NCI-H2196 (cell line): ENCODE data around the gene GRM4.
"Not testable (repeated sequence)": the region's sequence is repeated elsewhere in the genome, so short reads cannot be mapped to it uniquely, and the experiment has no call there.

Experiments used
- DNase-seq: peaks from one replicate; lab custom pipeline; 2025; ENCODE audit not compliant: unreplicated experiment; lab: John Stamatoyannopoulos, UW

GRM4 gene

DNA sequence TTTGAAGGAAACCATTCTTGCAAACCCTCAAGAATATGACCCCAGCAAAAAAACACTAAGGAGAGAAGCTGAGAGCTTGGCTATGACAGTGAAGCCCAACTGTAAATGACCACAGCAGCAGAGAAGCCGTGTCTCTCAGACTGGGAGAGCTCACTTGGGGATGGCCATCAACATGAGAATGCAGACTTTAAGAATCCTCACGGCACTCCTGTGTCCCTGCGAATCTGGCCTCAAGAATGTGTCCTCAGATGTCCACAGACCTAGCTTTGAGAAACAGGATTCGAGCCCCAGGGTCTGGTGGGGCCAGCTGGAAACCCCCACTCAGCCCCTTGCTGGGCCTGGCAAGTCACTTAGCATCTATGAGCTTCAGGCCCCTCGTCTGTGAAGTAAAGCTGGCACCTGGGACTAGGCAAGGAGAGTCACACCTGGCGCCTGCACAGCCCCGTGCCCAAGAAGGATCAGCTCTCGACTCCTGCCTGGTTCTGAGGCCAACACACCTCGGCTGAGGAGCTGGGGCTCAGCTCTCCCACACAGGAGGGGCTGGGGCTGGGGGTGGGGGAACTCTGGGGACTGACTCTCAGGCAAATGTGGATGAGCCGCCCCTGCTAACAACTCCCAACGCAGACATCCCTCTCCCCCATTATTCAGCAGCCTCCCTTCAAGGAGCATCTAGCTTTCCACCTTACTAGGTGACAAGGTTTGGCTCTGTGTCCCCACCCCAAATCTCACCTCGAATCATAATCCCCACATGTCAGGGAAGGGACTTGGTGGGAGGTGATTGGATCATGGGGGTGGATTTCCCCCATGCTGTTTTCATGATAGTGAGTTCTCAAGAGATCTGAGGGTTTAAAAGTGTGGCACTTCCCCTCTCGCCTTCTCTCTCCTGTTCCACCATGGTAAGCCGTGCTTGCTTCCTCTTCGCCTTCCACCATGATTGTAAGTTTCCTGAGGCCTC is 97.7 kb downstream of the GRM4 start:
- DNase-seq, result no peak

DNA sequence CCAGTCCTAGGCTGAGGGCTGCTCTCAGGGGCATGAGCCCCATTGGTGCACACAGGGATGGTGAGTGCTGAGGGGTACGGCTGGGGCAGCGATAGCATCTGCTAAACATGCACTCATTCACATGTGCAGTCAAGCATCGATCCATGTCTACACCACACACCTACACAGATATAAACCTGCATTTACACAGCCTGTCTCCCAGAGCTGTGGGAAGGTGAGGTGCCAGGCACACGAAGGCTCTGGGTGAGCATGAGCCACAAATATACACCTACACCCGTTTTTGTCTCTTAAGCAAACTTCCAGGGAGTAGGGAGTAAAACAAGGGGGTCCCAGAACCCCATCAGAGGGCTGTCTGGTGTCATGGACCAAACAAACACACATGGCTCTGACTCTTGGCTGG is 99.3 kb downstream of the GRM4 start:
- no peak for DNase-seq

DNA sequence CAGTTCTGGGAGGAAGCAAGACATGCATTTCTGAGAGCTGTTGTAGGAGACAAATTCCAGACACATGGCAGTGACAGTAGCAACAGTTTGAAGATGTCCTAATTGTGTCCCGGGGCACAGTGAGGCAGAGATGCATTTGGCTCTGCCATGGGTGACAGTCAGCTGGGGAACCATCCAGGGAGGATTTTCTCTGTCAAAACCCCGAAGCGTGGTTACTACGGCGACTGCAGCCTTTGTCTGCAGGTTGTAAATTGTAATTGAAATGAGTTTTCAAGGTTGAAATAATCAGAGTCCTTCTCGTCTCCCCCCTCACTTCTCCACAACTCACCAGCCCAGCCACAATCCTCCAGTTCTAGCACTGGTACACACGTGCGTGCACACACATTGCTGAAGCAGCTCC is 100.1 kb downstream of the GRM4 start:
- DNase-seq, result no peak

DNA sequence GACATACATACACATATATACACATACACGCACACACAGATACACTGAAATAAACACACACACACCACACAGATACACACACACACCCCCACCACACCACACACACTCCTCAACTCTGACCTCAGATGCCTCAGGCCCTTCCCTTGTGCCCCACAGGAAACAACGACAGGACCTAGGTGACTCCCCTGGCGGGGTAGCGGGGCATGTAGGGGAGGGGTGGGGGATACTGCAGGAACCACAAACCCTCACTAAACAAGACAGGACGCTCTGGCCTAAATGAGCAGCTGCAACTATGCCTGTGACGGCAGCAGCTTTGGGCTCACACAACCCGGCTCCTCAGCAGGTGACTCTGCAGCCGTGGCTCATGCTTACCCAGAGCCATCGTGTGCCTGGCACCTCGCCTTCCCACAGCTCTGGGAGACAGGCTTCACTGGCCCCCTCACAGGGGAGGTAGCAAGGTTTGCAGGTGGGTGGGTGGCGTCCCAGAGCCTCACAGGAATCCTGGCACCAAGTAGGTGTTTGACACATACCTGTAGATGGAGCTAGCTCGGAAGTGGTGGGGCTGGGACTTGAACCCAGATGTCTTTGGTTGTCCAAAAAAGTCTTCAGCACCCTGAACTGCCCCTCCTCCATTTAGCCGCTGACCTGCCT is 100.8 kb downstream of the GRM4 start:
- DNase-seq, result no peak

DNA sequence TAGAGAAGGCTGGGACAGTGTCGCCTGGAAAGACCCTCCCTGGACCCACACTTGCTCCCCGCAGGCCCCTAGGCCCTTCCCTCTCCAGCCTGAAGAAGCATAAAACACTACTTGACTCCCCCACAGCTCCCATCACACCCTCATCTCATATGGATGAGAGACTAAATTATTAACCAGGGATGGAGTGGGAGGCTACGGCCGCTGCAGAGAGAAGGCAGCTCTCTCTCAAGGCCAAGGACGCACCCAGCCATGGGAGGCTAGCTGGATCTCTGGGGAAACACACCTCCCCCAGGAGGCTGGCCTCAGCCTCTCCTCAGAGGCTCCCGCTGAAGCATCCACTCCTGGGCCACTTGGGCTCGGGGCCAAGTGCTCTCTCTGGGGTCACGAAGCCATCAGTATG is 102.5 kb downstream of the GRM4 start:
- no peak for DNase-seq

DNA sequence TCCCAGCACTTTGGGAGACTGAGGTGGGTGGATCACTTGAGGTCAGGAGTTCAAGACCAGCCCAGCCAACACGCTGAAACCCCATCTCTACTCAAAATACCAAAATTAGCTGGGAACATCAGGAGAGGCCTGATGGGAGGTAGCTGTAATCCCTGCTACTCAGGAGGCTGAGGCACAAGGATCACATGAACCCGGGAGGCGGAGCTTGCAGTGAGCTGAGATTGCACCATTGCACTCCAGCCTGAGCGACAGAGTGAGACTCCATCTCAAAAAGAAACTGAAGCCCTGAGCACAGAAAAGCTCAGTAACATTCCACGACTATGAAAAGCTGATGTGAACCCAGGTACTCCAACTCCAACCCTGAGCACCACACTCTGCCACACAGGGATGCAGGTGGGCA is 103.9 kb downstream of the GRM4 start:
- not testable (repeated sequence) for DNase-seq

DNA sequence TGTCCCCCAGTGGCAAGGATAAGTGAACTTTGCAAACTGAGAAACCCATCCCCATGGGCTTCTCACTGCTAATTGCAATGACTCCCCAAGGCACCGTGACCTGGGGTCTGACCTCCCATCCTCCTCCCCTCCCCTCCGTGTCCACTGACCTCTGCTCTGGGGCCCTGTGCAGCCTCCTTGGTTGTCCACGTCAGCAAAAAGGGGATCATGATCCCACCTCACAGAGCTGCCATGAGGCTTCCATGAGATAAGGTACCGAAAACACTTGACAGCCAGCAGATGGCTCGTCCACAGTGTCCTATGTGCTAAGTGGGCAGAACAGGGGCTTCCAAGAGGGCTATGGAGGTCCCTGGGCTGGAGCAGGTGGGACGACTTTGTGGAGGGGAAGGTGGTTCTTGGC is 104.5 kb downstream of the GRM4 start:
- no peak for DNase-seq

DNA sequence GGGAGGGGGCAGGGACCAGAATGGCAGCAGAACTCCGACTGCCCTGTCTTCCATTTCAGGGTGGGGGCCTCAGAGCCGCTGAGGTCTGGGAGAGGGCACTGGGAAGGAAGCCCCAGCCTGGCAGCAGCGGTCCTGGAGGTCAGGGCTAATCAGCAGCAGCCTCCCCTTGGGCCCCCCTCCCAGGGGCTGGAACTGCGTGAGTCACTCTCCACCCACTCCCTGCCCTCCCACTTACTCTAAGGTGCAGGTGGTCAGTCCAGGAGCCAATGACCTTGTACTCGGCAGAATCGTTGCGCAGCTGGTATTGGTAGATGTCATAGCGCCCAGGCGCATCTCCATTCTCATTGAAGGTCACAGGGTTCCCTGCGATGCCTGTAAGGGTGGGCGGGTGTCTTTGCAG is 105.9 kb downstream of the GRM4 start:
- no peak for DNase-seq

DNA sequence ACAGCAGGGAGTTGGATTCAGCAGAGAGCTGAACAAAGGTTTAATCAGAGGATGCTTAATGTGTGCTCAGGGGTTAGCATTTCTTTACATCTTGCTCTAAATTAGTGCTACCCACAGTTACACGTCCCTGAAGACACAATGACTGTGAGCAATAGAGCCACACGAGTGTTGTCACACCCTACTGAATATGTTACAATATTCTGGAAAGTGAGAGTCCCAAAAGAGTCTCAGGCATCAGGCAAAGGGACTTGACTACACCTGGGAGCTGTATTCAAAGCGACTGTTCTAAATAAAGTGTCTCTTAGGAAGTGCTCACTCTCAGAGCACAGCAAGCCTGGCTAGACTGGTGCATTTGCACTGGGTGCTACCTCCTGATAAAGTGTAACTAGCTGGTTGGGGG is 108.7 kb downstream of the GRM4 start:
- DNase-seq, result no peak

DNA sequence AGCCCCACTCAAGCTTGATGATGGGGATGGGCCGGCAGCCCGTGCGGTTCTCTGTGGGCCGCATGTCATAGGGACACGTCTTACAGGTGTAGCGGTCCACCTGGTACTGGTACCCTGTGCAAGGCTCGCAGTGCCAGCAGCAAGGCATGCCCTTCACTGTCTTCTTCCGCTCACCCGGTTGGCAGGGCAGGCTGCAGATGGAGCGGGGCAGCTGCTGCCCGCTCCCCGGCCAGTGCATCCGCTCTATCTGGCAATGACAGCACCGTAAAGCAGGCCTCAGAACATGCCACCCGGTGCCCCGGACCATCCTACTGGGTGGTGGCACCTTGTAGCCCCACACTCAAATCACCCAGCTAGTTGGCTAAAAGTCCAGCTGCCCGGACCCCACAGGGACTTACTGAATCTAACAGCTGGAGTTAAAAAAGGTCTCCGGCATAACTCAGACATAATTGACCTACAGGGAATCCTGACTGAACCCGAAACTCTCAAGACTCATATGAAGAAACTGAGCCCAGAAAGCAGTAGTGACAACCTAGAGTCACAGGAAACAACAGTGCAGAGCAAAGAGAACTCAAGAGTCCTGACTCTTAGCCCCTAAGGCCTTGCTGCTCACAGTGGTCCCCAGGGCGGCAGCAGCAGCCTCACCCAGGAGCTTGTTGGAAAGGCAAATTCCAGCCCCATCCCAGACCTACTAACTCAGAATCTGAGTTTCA is 109.4 kb downstream of the GRM4 start:
- no peak for DNase-seq

DNA sequence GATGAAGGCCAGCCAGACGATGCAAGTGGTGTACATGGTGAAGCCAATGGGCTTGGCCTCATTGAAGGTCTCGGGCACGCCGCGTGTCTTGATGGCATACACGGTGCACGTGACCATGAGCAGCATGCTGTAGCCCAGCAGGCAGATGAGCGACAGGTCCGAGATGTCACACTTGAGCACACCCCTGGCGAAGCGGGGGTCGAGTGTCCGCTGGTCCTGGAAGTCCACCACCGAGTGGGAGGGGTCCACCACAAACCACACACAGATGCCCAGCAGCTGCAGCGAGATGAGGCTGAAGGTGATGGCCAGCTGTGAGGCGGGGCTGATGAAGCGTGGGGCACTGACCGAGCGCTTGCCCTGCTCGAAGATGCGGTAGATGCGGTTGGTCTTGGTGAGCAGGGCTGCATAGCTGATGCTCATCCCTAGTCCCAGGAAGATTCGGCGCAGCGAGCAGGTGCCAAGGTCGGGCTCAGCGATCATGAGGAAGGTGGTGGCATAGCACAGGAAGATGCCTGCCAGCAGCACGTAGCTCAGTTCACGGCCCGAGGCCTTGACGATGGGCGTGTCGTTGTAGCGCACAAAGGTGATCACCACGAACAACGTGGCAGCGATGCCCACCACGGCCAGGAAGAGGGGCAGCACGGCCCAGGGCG is 110.1 kb downstream of the GRM4 start:
- no peak for DNase-seq

DNA sequence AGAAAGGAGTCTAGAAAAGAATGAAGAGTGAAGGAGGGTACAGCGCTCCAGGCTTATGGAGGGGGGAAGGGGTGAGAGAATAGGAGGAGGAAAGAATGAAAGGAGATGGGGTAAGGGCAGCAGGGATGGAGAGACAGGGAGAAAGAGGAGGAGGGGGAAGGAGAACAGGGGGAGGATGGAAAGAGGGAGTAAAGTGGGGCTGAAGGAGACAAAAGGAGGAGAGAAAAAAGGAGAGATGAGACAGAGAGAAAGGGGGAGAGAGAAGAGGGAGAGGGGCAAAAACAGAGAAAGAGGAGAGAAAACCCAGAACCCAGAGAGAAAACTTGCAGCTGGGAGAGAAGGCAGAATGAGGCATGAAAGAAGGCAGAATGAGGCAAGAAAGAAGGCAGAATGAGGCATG is 110.7 kb downstream of the GRM4 start:
- no peak for DNase-seq

DNA sequence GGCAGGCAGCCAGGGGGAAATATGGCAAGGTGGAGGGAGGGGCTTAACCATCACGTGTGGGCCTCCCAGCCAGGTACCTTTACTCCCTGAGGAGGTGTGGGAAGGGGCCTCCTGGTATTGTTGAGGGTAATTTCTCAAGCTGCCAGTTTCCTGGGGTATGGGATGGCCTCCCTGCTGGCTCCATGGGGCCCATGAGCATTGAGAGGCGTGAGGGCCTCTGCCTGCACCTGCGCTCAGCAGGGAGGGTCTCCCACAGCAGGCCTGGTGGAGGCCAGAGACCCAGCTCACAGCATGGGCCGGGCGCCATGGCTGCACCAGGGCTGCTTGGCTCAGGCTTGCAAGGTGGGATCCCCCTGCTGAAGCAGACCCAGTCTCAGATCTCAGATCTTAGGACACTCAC is 113.0 kb downstream of the GRM4 start:
- no peak for DNase-seq

DNA sequence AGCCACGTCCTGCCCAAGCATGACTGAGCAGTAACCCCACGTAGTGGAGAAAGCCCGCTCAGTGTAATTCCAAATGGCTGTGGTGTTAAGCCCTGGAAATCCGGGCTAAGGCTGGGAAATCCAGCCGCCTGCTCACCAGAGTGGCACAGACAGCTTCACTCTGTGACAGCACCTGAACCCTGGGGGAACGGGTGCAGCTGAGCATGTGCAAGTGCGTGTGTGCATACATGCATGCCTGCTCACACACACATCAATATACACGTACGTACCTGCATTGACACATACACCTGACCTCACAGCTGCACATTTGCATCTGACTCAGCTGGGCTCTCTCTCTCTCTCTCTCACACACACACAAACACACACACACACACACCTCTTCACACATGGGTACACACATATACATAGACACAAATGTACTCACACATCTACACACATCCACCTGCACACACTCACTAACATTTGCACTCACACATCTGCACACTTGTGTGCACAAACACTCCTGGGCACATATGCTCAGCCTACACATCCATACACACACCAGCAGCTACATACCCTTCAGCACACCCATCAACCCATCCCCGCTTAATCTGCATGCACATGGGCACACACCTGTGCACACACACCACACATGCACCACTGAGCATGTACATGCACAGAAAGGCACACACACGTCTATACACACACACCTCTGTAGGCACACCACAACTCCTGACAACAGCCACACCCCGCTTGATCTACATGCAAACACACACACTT is 114.1 kb downstream of the GRM4 start:
- no peak for DNase-seq

DNA sequence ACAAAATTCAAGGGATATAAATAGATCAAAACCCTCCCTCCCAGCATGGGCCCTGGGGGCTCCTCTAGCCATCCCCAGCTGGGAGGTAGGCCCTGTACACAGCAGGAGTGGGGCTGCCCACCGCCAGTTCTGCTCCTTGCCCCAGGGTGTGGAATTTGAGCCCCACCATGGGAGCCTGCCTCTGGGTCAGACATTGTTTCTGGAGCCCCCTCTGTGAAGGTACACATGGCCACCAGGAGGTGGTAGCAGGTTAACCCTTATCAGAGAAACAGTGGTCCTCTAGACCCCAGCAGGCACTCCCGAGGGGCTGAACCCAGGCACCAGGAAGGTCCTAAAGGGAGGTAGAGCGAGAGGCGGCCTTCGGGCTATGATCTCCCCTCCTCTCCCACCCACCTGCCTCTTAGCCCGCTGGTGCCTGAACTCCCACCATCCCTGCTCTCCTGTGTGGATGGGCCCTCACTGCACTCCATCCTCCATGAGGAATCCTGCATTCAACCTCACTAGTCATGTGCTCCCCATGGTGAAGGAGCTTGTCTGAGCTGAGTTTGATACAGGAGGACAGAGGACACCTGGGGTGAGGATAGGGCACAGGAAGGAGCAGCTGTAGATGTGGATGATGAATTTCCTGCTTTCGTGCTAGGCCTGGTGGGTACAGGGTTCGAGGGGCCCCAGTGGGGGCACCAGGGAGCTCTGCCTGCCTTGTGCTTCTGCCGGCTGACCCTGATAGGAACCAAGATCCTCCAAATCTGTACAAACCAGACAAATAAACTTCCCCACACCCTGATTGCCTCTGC is 114.9 kb downstream of the GRM4 start:
- no peak for DNase-seq

DNA sequence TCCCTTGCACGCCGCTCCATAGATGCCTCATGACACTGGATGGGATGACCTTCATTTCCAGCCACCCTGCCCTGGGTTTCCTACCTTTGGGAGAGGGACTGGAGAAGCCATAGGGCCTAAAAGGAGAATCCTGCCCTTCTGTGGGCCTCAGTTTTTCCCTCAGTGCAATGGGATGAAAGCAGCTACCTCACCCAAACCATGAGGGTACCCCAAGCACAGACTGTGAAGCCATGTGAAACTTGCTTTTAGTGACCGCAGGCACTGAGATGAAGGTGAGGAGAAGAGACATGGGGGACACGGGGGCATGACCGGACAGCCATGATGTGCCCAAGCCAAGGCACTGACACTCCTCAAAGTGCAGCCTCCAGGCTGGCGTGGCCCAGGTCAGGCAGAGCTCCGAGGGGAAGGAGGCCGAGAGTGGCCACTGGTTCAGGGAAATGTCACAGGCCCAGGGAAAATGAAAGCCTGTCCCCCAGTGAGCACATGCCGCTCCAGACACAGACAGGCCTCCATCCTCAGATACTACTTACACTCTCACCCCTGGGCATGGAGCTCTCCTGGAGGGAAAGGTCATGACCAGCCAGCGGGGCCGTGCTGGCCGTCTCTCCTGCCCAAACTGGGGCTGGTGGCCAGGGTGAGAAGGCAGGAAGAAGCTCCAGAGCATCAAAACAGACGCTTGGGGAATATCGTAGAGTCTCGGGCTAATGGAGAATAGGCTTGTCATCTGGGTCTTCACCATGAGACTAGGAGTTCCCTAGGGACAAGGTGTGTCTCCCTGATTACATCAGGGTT is 116.2 kb downstream of the GRM4 start:
- DNase-seq, result no peak

DNA sequence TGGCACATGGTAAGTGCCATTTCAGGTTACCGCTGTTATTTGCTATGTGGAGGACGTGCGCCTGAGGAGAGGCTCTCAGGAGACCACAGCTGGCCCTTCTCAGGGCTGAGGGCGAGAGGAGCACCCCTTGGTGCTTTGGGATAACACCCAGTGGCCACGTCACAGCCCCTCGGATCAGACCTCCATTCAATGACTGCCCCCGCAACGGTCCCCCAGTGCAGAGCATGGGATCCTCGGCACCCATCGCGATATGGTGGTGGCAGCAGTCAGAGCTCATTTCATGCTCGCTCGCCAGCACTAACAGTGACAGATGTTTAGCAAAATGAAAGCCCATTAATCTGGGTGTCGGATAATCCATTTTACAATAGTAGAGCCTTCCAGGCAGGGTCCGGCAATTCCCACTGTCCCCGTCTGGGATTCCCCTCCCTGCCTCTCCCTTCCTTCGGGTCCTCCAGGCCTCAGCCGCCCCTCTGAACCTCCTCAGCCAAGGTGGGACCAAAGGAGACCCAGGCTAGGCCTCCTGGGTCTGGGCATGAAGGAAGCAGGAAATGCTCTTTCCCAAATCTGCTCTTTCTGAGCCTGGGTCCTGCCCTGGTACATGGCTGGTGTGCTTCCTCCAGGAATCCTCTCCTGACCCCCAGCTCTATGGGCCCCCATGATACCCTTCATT is 117.1 kb downstream of the GRM4 start:
- DNase-seq, result no peak

DNA sequence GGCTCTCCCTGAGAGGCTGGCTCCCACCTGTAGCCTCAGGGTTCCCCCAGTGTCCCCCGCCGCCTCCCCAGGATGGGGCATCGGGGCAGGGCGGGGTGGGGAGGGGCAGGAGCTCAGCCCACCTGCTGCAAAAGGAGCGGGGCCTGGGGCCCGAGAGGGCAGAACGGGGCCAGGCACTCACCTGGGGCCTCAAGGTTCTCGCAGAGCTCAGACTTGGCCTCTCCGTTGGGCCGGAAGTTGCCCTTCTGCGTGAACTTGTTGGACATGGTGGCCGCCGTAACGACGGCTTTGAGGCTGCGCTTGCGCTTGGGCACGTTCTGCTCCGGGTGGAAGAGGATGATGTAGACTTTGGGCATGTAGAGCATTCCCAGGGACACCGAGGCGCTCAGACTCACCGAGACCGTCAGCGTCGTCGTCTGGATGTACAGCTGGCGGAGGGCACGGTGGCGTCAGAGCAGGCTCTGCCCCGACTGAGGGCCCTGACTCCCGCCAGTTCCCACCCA is 117.9 kb downstream of the GRM4 start:
- no peak for DNase-seq
